ENCODE measurements around the gene DPCD.
"Not testable (repeated sequence)": the region's sequence is repeated elsewhere in the genome, so short reads cannot be mapped to it uniquely, and the experiment has no call there.

DPCD gene

DNA sequence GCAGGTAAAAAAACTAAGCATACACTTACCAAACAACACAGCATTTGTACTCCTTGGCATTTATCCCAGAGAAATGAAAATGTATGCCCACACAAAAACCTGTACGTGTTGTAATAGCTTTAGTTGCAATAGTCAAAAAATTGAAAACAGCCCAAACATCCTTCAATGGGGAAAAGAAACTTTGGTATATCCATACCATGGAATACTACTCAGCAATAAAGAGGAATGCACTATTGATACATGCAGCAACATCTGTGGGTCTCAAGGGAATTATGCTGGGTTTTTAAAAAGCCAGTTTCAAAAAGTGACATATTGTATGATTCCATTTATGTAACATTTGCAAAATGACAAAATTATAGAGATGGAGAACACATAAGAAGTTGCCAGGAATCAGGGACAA, 35.4 kb downstream of the DPCD start:
- no peak for TF ChIP-seq CTCF (IDR thresholded peaks at IDR 0.05; ENCODE audit: insufficient read depth, low read depth, low read length, missing control alignments)
- no peak for DNase-seq (ENCODE audit: low read depth)
- no peak overlapping the region for H3K4me3 ChIP-seq (ENCODE audit: low read depth, low read length)

- DNase-seq (ENCODE audit: low read depth): no peak
- H3K4me3 ChIP-seq (ENCODE audit: low read depth, low read length): no peak overlapping the region
- no peak for TF ChIP-seq CTCF (IDR thresholded peaks at IDR 0.05; ENCODE audit: insufficient read depth, low read depth, low read length, missing control alignments)
Observed at GRCh38 chr10:101624526-101625102, 36.5 kb downstream of the DPCD start.

- no peak overlapping the region for H3K4me3 ChIP-seq (ENCODE audit: low read depth, low read length)
- DNase-seq (ENCODE audit: low read depth): no peak
- no peak for TF ChIP-seq CTCF (IDR thresholded peaks at IDR 0.05; ENCODE audit: insufficient read depth, low read depth, low read length, missing control alignments)
Observed at GRCh38 chr10:101625821-101626412, 37.8 kb downstream of the DPCD start.

- no peak overlapping the region for H3K4me3 ChIP-seq (ENCODE audit: low read depth, low read length)
- DNase-seq (ENCODE audit: low read depth): no peak
- no peak for TF ChIP-seq CTCF (IDR thresholded peaks at IDR 0.05; ENCODE audit: insufficient read depth, low read depth, low read length, missing control alignments)
Observed at GRCh38 chr10:101629837-101630632, 41.9 kb downstream of the DPCD start.

GRCh38 chr10:101630633-101630920, 42.5 kb downstream of the DPCD start:
- TF ChIP-seq CTCF (IDR thresholded peaks at IDR 0.05; ENCODE audit: insufficient read depth, low read depth, low read length, missing control alignments): no peak

DNA sequence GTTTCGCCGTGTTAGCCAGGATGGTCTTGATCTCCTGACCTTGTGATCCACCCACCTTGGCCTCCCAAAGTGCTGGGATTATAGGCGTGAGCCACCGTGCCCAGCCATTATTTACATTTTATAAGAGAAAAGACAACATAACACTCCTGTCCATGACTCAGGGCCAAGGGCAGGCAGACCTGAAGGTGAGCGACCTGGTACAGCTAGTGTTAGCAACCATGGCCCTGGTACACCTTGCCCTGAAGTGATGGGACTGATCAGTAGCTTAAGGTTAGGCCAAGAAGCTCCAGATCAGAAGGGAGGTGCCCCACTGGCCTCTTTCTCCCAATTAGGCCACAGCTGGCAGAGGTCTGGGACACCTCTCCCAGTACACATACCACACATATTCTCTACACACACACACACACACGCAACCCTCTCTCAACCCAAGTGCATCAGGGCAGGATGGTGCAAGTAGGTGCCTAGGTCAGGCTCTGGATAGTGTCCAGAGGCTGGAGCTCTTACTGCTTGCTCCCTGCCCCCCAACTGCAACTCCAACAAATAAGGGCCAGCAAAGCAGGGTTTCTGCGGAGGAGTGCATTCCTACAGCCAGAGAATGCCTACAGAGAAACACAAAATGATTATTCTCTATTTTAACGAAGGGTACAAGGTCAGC, 43.8 kb downstream of the DPCD start:
- no peak overlapping the region for H3K4me3 ChIP-seq (ENCODE audit: low read depth, low read length)
- TF ChIP-seq CTCF (IDR thresholded peaks at IDR 0.05; ENCODE audit: insufficient read depth, low read depth, low read length, missing control alignments): no peak
- DNase-seq (ENCODE audit: low read depth): no peak

More at GRCh38 chr10:101630633-101630920, 42.5 kb downstream of the DPCD start:
- H3K4me3 ChIP-seq (ENCODE audit: low read depth, low read length): no peak overlapping the region
- DNase-seq (ENCODE audit: low read depth): no peak

- not testable (repeated sequence) for DNase-seq (ENCODE audit: low read depth); H3K4me3 ChIP-seq (ENCODE audit: low read depth, low read length)
Observed at GRCh38 chr10:101633510-101633909, 45.4 kb downstream of the DPCD start.
